HG03060 (cell line): ENCODE measurements around the gene SUSD6.
"Not testable (repeated sequence)": the region's sequence is repeated elsewhere in the genome, so short reads cannot be mapped to it uniquely, and the experiment has no call there.

ENCODE experiments used
- ATAC-seq: cut with Tn5 transposase; IDR thresholded peaks from one replicate; pipeline ENCODE4 v1.9.1; 2021; ENCODE audit warnings: low read depth, moderate number of reproducible peaks; ENCODE audit not compliant: unreplicated experiment

The SUSD6 gene

GRCh38 chr14:69587389-69587788 is 24.0 kb upstream of the SUSD6 start:
- no peak for ATAC-seq

GRCh38 chr14:69591317-69591716 is 20.1 kb upstream of the SUSD6 start:
- no peak for ATAC-seq

DNA sequence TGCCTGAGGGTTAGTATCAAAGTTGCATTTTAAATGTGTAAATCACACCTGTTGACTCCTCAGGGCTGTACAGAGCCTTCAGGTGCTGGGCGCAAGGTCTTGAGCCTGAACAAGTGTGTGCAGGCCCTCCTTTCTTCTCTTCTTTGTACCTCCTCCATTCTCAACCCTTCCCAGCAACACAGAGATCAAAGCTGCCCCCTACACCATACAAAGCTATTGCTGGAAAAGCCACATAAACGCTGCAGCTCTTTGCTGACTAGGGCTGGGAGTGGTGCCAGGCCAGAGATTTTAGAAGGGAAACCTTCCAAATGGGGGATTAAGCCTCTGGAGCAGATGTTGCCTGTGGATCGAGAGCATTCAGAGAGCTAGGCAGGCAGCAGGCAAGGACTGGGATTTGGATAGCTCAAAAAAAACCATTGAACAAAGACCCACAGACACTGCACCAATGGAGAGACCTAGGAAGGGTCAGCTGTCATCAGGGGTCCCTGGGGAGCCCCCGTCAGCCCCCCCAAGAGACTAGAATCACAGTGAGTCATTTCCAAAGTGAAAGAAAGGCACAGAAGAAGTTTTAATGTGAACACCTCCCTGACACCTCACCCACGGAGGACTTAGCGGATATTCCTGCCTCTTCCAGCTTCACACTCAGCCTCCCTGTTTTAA is 18.2 kb upstream of the SUSD6 start:
- no peak for ATAC-seq

- no peak for ATAC-seq
Measured at GRCh38 chr14:69594846-69595245, 16.6 kb upstream of the SUSD6 start.

- ATAC-seq: no peak
Measured at GRCh38 chr14:69595336-69595735, 16.1 kb upstream of the SUSD6 start.

DNA sequence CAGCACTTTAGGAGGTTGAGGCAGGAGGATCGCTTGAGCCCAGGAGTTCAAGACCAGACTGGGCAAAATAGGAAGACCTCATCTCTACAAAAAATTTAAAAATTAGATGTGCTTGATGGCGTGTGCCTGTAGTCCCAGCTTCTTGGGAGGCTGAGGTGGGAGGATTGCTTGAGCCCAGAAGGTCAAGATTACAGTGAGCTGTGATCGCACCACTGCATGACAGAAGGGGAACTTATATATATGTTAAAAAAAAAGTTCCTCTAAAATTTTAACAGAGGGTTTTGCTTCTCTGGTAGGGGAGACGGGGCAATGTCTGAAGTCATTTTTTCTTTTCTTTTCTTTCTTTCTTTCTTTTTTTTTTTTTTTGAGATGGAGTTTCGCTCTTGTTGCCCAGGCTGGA is 12.0 kb upstream of the SUSD6 start:
- not testable (repeated sequence) for ATAC-seq

- ATAC-seq: no peak
Measured at GRCh38 chr14:69600304-69600891, 11.0 kb upstream of the SUSD6 start.

- no peak for ATAC-seq
Measured at GRCh38 chr14:69605738-69606137, 5.7 kb upstream of the SUSD6 start.

GRCh38 chr14:69606258-69607184 is 4.9 kb upstream of the SUSD6 start:
- no peak for ATAC-seq

DNA sequence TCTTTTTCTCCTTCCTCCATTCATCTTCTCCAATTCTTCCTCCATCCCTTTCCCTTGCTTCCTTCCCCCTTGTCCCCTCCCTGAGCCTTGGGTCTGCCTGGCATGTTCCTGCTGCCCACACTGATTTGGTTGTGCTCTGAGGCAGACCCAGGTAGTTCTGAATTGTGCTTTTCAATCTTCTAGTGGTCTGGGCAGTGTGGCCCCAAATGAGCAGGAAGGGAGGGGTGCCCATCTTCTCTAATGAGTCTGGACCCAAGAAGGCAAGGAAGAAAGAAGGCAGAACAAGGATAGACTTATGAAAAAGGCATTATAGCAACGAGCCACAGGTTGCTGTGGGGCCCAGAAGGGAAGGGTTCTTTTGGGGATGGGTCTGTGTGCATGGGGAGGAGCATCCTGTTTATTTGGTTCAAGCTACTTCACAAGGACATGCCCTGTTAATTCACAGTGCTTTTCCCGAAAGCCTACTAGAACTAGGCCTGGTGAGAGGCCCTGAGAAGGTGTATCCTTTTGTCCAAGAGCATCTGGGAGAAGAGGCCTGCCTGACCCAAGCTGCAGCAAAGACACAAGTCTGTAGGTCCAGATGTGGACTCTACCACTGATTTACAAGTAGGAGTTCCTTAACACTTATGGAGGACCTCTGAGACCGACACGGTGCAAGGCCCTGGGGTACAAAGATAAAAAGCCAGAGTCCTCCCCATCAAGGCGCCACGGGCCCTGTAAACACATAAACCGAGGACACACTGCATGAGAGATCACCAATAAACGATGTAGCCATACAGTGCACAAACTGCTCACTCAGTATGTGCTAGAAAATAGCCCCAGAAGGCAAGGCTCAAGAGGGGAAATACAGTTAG is 1.1 kb upstream of the SUSD6 start:
- ATAC-seq: no peak

- ATAC-seq: no peak
Measured at GRCh38 chr14:69610874-69611171, 573 bp upstream of the SUSD6 start.

- no peak for ATAC-seq
Measured at GRCh38 chr14:69612014-69612782, 802 bp downstream of the SUSD6 start.

DNA sequence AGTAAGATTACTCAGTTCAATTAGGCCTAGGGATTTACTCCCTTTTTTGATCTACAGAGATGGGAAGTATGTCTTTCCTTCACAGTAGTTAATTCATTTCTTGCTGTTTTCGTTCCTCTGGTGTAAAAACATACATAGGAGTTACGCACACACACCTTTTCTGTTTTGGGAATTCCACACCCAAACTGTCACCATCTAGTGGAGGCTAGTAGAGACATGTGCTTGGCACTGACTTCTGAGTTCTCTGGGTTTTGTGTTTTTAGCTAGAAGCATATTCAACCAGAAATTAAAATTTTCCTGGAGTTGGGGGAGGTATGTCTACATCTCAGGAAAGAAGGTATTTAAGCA is 1.4 kb downstream of the SUSD6 start:
- no peak for ATAC-seq

DNA sequence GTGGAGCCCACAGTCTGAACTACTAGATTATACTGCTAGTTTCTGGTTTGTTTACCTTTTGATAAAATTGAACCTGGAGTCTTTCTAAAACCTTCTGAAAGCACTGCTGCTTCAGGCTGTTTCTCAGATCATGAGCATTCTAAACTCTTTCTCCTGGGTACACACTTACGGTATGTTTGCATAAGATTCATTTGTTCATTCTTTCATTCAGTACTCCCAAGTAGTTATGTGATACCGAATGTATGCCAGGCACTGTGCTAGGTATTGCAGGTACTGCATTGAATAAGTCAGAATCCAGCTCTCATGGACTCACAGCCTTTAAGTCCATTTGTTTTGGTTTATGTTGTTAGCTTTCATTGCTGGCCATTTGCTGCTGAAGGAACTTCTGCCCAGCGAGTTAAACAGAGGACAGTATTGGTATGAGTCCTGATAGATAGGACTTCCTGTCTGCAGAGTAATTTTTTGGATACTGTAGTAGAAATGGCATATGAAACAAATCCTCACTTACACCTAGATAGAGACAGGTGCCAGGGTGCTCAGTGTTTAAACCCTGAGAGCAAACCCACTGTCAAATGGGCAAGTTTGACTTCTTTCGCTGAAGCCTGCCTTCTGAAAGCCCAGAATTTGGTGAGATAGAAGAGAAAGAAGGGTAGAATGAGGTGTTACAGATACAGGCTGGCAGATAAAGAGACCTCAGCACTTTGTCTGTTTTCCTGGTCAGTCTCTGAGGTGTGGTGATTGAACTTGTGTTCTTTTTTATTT is 2.1 kb downstream of the SUSD6 start:
- no peak for ATAC-seq

DNA sequence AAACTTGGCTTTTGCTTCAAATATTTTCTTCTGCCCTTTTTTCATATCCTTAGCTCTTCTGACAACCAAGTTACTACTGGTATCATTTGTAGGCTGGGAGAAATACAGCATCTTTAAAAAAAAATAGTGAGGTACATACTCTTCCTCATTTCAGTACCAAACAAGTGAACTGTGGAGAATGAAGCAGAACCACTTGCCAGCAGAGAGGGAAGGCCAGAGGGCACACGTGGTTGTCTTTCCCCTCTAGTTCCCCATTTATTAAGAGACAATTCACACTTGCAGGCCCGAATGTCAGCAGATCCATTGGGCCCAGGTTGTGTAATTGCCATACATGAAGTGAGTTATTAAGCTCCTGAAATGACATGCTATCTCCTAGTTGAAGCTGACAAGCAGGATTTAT is 3.2 kb downstream of the SUSD6 start:
- no peak for ATAC-seq

GRCh38 chr14:69615121-69615495 is 3.7 kb downstream of the SUSD6 start:
- no peak for ATAC-seq

DNA sequence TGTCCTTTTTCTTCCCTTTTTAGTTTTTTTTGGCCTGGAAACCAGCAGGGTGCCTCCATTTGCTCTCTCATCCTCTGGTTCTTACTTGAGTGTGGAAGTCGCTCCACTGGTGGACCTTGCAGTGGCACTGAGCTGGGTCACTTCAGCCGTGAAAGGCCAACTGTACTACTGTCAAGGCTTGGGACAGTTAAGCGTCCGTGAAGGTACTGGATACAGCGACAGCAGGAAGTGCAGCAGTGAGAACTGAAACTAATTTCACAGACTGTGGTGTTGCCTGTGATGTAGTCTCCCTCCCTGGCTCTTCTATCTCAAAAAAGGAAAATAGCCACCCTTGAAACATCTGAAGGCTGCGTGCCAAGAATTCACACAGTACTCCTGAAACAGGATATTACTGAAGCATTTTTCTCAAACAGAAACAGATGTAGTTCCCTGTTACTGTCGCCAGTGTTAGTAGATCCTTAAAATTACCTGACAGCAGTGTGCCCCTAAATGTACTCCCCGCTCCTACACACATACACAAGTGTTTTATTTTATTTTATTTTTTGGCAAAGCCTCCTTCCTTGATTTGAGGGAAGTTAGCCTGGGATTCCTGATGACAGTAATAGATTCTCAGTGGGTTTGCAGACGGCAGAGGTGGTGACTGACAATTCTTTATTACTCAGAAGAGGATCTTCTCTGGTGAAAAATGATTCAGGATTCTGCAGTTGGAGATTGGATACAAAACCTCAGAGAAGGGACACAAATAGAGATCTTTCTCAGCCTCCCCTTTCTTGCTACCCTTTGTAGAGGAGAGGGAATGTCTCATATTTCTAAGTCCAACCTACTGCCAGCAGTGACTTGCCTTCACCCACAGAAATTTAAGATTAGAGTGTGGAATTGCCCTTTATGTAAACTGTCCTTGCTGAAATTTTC is 4.4 kb downstream of the SUSD6 start:
- ATAC-seq: no peak

DNA sequence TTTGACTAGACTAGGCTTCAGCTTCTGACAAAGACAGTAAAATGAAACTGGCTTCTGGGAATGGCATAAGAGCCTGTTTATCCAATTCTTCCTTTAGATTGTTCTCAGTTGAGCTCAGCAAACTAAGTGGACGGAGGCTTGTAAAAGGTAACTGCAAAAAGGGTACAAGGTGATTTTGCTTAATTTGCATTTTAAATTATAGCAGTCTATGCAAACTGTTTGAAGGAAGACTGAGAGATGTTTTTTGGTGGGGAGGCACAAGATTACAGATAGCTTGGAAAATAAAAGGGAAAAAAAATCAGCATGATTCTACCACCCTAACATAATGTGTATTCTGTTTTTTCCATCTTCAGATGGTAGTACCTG is 5.0 kb downstream of the SUSD6 start:
- ATAC-seq: no peak

- no peak for ATAC-seq
Measured at GRCh38 chr14:69617796-69618195, 6.4 kb downstream of the SUSD6 start.
